Transverse colon (tissue), 4 donors: ENCODE measurements around the gene VGF.

Experiments used
- POLR2A ChIP-seq: fragments of 450-650 bp; IDR thresholded peaks from one replicate; pipeline ENCODE4 v1.6.1; 2016; ENCODE audit warnings: antibody characterized with exemption, mild to moderate bottlenecking, moderate library complexity
- POLR2AphosphoS5 ChIP-seq, 3 donors: sonication (generic); formaldehyde crosslinking; IDR thresholded peaks; one replicate each; pipeline ENCODE4 v1.6.1; 2016; ENCODE audit warnings: antibody characterized with exemption in 3 of 3
- TF ChIP-seq, protein P1 (sequence below), 5 experiments: fragments of 200-600 bp in 3 of 5; fragments of 450-650 bp in 2 of 5; sonication (generic) in 3 of 5; IDR thresholded peaks; 1 replicate in 2 of 5; 2 replicates in 3 of 5; pipeline ENCODE4 v1.5.1; 2016 to 2017; ENCODE audit warnings: antibody characterized with exemption in 5 of 5, inconsistent platforms in 3 of 5, mild to moderate bottlenecking in 2 of 5, moderate library complexity in 1 of 5

DNA sequence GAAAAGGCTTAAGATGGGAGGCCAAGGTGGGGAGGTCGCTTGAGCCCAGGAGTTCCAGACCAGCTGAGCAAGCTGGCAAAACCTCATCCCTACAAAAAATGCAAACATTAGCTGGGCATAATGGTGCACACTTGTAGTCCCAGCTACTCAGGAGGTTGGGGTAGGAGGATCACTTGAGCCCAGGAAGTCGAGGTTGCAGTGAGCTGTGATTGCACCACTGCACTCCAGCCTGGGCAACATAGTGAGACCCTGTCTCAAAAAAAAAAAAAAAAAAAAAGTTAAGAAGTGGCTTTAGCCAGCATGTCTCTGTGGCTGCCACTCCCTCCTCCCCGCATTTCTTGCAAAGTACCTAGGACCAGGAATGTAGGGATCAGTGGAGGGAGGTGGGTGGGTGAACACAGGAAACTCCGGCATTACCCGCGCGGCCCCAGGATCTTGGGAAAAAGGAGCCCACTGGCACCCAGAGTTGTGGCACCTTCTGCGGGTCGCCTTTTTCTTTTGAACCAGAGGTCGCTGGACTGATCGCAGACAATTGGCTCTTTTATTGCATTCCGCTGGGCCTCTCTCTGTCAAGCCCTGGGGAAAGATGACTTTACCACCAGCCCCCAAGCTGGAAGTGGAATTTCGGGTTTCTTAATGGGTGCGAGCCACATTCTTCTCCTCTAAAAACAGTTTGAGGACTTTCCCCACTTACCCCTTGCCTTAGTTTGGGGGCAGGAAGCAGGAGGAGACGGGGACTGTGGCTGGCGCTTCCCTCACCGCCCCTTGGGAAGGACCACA, 3.5 kb downstream of the VGF start:
- TF ChIP-seq, protein P1, sequence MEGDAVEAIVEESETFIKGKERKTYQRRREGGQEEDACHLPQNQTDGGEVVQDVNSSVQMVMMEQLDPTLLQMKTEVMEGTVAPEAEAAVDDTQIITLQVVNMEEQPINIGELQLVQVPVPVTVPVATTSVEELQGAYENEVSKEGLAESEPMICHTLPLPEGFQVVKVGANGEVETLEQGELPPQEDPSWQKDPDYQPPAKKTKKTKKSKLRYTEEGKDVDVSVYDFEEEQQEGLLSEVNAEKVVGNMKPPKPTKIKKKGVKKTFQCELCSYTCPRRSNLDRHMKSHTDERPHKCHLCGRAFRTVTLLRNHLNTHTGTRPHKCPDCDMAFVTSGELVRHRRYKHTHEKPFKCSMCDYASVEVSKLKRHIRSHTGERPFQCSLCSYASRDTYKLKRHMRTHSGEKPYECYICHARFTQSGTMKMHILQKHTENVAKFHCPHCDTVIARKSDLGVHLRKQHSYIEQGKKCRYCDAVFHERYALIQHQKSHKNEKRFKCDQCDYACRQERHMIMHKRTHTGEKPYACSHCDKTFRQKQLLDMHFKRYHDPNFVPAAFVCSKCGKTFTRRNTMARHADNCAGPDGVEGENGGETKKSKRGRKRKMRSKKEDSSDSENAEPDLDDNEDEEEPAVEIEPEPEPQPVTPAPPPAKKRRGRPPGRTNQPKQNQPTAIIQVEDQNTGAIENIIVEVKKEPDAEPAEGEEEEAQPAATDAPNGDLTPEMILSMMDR (IDR thresholded peaks at IDR 0.05), result no peak
- TF ChIP-seq POLR2AphosphoS5 (IDR thresholded peaks at IDR 0.05) (no peak), POLR2A (no peak)
